ENCODE data around the gene PPP2R2B.

The PPP2R2B gene

GRCh38 chr5:146910239-146910638 lies 31.7 kb upstream of the PPP2R2B start:
- no peak for TF ChIP-seq CTCF (IDR thresholded peaks at IDR 0.05; ENCODE audit: borderline replicate concordance, insufficient read depth, low read depth, low read length)
- no peak overlapping the region for H3K4me3 ChIP-seq (ENCODE audit: low read depth, low read length)

- no peak for TF ChIP-seq CTCF (IDR thresholded peaks at IDR 0.05; ENCODE audit: borderline replicate concordance, insufficient read depth, low read depth, low read length)
- H3K4me3 ChIP-seq (ENCODE audit: low read depth, low read length): no peak overlapping the region
Measured at GRCh38 chr5:146909255-146910068, 30.9 kb upstream of the PPP2R2B start.

- no peak overlapping the region for H3K4me3 ChIP-seq (ENCODE audit: low read depth, low read length)
- no peak for TF ChIP-seq CTCF (IDR thresholded peaks at IDR 0.05; ENCODE audit: borderline replicate concordance, insufficient read depth, low read depth, low read length)
Measured at GRCh38 chr5:146906803-146907202, 28.2 kb upstream of the PPP2R2B start.

- no peak overlapping the region for H3K4me3 ChIP-seq (ENCODE audit: low read depth, low read length)
- no peak for TF ChIP-seq CTCF (IDR thresholded peaks at IDR 0.05; ENCODE audit: borderline replicate concordance, insufficient read depth, low read depth, low read length)
Measured at GRCh38 chr5:146904890-146905289, 26.3 kb upstream of the PPP2R2B start.

GRCh38 chr5:146903789-146904188 lies 25.2 kb upstream of the PPP2R2B start:
- no peak overlapping the region for H3K4me3 ChIP-seq (ENCODE audit: low read depth, low read length)
- no peak for TF ChIP-seq CTCF (IDR thresholded peaks at IDR 0.05; ENCODE audit: borderline replicate concordance, insufficient read depth, low read depth, low read length)

- H3K4me3 ChIP-seq (ENCODE audit: low read depth, low read length): no peak overlapping the region
- no peak for TF ChIP-seq CTCF (IDR thresholded peaks at IDR 0.05; ENCODE audit: borderline replicate concordance, insufficient read depth, low read depth, low read length)
Measured at GRCh38 chr5:146902471-146902870, 23.9 kb upstream of the PPP2R2B start.

- H3K4me3 ChIP-seq (ENCODE audit: low read depth, low read length): no peak overlapping the region
- TF ChIP-seq CTCF (IDR thresholded peaks at IDR 0.05; ENCODE audit: borderline replicate concordance, insufficient read depth, low read depth, low read length): no peak
Measured at GRCh38 chr5:146897061-146897460, 18.5 kb upstream of the PPP2R2B start.
